T-helper 2 cell treated with Interferon-gamma antibody and Interleukin-4, amounts not matched to agents 5 μg/mL and 100 μg/mL, for 36 hours (primary cell): ENCODE data around the gene MS4A1.
"Not testable (repeated sequence)": the region's sequence is repeated elsewhere in the genome, so short reads cannot be mapped to it uniquely, and the experiment has no call there.

Experiments used
- DNase-seq: peaks from one replicate; pipeline ENCODE4 v3.0.0; 2021; ENCODE audit warnings: low spot score
- H3K27ac Mint-ChIP-seq: one replicate; pipeline ENCODE4 v1.8.0; 2021; ENCODE audit warnings: mild to moderate bottlenecking, mixed read lengths
- H3K27me3 Mint-ChIP-seq: one replicate; pipeline ENCODE4 v1.8.0; 2021; ENCODE audit warnings: low read depth, mixed read lengths
- H3K36me3 Mint-ChIP-seq: one replicate; pipeline ENCODE4 v1.8.0; 2021; ENCODE audit warnings: low read depth, mixed read lengths
- H3K4me1 Mint-ChIP-seq: one replicate; pipeline ENCODE4 v1.8.0; 2021; ENCODE audit warnings: low read depth, mixed read lengths
- H3K4me3 Mint-ChIP-seq: one replicate; pipeline ENCODE4 v1.8.0; 2022; ENCODE audit warnings: mild to moderate bottlenecking, moderate library complexity, mixed read lengths
- H3K9me3 Mint-ChIP-seq: one replicate; pipeline ENCODE4 v1.8.0; 2021; ENCODE audit warnings: mixed read lengths

MS4A1 gene

DNA sequence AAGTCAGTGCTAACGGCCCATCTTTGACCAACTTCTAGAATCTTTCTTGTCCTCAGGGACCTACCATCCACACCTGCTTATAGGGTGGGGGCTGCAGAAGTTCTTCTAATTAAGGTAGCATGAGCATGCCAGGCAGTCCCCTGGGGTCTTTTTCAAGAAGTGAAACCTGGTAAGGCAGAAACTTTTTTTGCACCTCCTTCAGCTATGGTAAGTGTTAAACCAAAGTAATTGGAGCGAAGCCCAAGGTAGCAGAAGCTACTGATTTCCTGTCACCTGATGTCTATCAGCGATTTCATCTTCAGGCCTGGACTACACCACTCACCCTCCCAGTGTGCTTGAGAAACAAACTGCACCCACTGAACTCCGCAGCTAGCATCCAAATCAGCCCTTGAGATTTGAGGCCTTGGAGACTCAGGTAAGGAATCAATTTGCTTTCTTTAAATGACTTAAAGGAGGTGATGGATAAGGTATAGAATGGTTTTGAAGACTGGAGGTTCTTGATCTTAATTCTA, at the start of gene MS4A1:
Gene MS4A1 (plus strand): TSS at position 317 of the 512 bp plus-strand sequence. CDS start 6,528 bp downstream, outside the sequence.
- Mint-ChIP-seq H3K4me3 (no peak within 1 kb of the TSS), H3K4me1 (peaks cover 2% of the 10 kb centered on the region), H3K27ac (no peak within 1 kb of the TSS)

DNA sequence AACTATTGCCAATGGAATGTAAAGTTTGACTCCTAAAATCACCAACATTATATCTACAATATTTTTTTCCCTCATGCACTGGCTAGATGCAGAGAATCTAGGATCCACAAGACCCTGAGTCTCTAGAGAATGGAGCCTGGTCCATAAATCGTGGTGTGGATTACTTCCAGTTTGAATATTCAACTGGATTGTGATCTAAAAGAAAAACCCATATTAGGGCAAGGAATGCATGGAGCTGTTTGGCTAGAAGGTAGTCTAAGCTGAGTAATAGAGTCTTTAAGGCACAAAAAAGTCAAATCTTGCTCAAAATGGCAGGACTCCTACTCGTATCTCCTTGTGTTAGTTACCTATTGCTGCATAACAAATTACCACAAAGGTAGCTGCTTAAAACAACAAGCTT, 35.6 kb upstream of the MS4A1 start:
- Mint-ChIP-seq H3K27ac (no peak overlapping the region), H3K4me1 (no peaks in the 10 kb centered on the region), H3K27me3 (peaks cover 6% of the 10 kb centered on the region), H3K4me3 (no peak overlapping the region), H3K9me3 (no peaks in the 10 kb centered on the region), H3K36me3 (no peaks in the 10 kb centered on the region)
- DNase-seq, result no peak

More for the DNA sequence above, at the start of gene MS4A1:
- H3K27me3 Mint-ChIP-seq, result peaks cover 18% of the 10 kb centered on the region
- no peaks in the 10 kb centered on the region for H3K36me3 Mint-ChIP-seq
- no peaks in the 10 kb centered on the region for H3K9me3 Mint-ChIP-seq
- no peak for DNase-seq

DNA sequence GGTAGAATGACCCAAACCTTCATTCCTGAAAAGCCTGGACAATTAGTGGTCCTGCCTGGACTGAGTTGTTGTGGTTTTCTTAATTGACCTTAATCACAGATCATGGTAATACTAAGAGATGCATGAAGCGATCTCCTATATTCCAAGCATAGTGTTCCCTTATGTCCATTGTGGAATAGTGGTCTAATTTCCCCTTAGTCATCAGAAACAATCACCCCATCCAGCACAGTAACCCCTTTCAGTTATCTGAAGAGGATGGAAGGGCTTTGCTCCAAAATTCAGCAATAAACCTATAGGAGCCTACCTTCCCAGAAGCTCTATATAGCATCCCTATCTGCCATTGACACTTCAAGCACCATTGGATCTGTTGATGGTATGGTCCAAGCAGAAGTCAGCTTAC, 33.0 kb upstream of the MS4A1 start:
- Mint-ChIP-seq H3K4me1 (no peaks in the 10 kb centered on the region), H3K27ac (no peak overlapping the region), H3K36me3 (no peaks in the 10 kb centered on the region), H3K27me3 (peaks cover 8% of the 10 kb centered on the region), H3K4me3 (no peak overlapping the region), H3K9me3 (no peaks in the 10 kb centered on the region)
- no peak for DNase-seq

DNA sequence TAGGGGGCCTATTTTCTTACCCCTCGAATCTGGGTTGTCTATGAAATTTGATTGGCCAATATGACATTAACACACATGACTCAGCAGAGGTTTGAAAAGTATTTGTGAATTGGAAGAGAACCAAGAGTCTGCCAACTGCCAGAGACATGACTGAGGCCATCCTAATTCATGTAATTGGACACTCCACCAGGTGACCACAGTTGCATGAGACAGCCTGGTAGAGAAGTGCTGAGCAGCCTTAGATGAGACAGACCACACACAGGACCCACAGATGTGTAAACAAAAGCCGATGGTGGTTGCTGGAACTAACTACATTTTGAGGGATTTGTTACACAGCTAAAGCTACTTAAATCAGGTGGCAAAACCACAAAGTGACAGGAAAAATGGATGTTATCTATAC, 27.1 kb upstream of the MS4A1 start:
- H3K4me1 Mint-ChIP-seq, result no peaks in the 10 kb centered on the region
- no peak for DNase-seq
- H3K4me3 Mint-ChIP-seq, result no peak overlapping the region
- H3K27me3 Mint-ChIP-seq, result peaks cover 28% of the 10 kb centered on the region
- H3K27ac Mint-ChIP-seq, result no peak overlapping the region
- no peaks in the 10 kb centered on the region for H3K9me3 Mint-ChIP-seq
- no peaks in the 10 kb centered on the region for H3K36me3 Mint-ChIP-seq

DNA sequence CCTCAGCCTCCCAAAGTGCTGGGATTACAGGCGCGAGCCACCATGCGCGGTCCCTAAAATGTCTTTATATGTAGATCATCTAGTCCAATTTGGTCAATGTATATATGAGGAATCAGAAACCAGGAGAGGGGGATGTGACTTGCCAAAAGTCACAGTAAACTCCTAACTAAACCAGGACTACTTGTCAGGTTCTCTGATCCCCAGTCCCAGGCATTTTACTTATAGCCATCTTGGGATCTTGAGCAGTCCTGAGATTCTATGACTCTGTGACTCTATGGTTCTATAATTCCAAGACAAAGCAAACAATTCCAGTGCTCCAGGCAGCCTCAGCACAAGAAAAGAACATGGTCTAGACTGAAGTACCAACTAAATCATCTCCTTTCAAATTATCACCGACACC, 26.4 kb upstream of the MS4A1 start, which contains the start of gene MS4A5:
Gene MS4A5 (plus strand): TSS at position 301 of the 400 bp plus-strand sequence. CDS start 103 bp downstream, outside the sequence.
- no peak within 1 kb of the TSS for H3K27ac Mint-ChIP-seq
- H3K36me3 Mint-ChIP-seq, result no peaks in the 10 kb centered on the region
- H3K4me1 Mint-ChIP-seq, result no peaks in the 10 kb centered on the region
- H3K9me3 Mint-ChIP-seq, result no peaks in the 10 kb centered on the region
- DNase-seq, result no peak
- peaks cover 34% of the 10 kb centered on the region for H3K27me3 Mint-ChIP-seq
- H3K4me3 Mint-ChIP-seq, result no peak within 1 kb of the TSS

DNA sequence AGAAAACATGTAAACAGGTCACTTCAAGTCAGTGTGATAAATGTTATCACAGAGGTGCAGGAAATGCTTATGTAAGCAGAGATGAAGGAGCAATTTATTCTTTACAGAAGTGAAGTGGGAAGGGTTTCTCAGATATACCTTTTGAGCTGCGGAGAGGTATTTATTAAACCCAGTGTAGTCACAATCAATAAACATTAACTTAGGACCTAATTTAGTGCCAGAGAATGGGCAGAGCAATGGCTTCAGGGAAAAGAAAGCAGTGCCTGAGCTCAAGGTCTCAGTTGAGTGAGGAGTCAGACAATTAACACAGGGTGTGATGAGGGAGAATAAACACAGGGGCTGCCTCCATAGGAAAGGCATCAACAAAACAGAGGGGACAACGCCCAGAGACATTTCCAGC, 24.4 kb upstream of the MS4A1 start:
- DNase-seq, result no peak
- Mint-ChIP-seq H3K4me3 (no peak overlapping the region), H3K27me3 (peaks cover 29% of the 10 kb centered on the region), H3K4me1 (no peaks in the 10 kb centered on the region), H3K9me3 (no peaks in the 10 kb centered on the region), H3K27ac (no peak overlapping the region), H3K36me3 (no peaks in the 10 kb centered on the region)

DNA sequence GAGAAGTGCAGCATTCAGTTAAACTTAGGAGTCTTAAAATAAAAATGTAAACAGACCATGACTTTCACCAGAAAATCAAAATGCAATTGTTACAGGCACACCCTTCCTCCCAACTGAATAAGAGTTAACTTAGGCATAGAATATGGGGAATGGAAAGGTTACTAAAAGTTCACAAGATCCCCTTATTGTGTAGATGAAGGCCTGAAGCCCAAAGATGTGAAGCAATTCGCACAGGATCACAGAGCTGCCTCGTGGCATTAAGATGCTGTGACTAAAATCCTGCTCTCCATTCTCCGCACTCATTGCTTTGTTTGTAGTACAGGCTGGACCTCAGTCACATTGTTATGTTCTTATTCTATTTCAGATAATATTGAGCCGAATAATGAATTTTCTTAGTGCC, 22.2 kb upstream of the MS4A1 start:
- H3K4me3 Mint-ChIP-seq, result no peak overlapping the region
- H3K36me3 Mint-ChIP-seq, result no peaks in the 10 kb centered on the region
- H3K27me3 Mint-ChIP-seq, result peaks cover 25% of the 10 kb centered on the region
- no peak overlapping the region for H3K27ac Mint-ChIP-seq
- H3K9me3 Mint-ChIP-seq, result no peaks in the 10 kb centered on the region
- DNase-seq, result no peak
- H3K4me1 Mint-ChIP-seq, result no peaks in the 10 kb centered on the region

DNA sequence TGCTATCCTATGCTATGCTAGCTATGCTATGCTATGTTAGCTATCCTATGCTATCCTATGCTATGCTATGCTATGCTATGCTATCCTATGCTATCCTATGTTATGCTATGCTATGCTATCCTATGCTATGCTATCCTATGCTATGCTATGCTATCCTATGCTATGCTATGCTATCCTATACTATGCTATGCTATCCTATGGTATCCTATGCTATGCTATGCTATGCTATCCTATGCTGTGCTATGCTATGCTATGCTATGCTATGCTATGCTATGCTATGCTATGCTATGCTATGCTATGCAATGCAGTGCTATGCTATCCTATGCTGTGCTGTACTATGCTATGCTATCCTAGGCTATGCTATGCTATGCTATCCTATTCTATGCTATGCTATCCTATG, 8.6 kb upstream of the MS4A1 start:
- no peaks in the 10 kb centered on the region for H3K36me3 Mint-ChIP-seq

DNA sequence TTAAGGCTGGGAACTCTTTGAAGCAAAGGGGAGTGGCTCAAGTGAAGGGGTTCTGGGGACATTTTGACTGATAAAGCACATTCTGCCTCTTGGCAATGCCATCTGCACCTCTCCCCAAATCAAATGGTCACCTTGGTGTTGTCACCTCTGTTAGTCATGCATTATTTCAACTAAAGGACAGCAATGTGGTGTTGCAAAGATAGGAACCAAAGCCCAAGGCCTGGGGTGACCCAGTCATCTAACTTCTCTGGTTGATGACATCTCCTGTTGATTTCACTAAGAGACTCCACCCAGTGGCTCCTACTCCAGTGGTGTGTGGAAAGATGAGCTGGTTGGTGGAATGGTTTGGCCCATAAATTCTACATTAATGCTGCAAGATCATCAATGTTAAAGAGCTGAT, 7.8 kb upstream of the MS4A1 start:
- no peak overlapping the region for H3K27ac Mint-ChIP-seq
- H3K36me3 Mint-ChIP-seq, result no peaks in the 10 kb centered on the region
- no peaks in the 10 kb centered on the region for H3K9me3 Mint-ChIP-seq
- peaks cover 17% of the 10 kb centered on the region for H3K4me1 Mint-ChIP-seq
- H3K27me3 Mint-ChIP-seq, result peaks cover 7% of the 10 kb centered on the region
- no peak for DNase-seq
- H3K4me3 Mint-ChIP-seq, result no peak overlapping the region

More for the DNA sequence above, 8.6 kb upstream of the MS4A1 start:
- peaks cover 8% of the 10 kb centered on the region for H3K27me3 Mint-ChIP-seq
- peak overlapping the region; percentile 26 for H3K4me3 Mint-ChIP-seq
- H3K27ac Mint-ChIP-seq, result no peak overlapping the region
- no peak for DNase-seq
- H3K4me1 Mint-ChIP-seq, result peaks cover 19% of the 10 kb centered on the region
- H3K9me3 Mint-ChIP-seq, result no peaks in the 10 kb centered on the region

DNA sequence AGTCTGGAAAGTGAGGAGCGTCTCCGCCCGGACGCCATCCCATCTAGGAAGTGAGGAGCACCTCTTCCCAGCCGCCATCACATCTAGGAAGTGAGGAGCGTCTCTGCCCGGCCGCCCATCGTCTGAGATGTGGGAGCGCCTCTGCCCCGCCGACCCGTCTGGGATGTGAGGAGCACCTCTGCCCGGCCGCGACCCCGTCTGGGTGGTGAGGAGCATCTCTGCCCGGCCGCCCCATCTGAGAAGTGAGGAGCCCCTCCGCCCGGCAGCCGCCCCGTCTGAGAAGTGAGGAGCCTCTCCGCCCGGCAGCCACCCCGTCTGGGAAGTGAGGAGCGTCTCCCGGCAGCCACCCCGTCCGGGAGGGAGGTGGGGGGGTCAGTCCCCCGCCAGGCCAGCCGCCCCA, 4.5 kb upstream of the MS4A1 start:
- H3K9me3 Mint-ChIP-seq, H3K27ac Mint-ChIP-seq, H3K36me3 Mint-ChIP-seq, H3K4me3 Mint-ChIP-seq, DNase-seq: not testable (repeated sequence)
- peaks cover 14% of the 10 kb centered on the region for H3K27me3 Mint-ChIP-seq
- peaks cover 14% of the 10 kb centered on the region for H3K4me1 Mint-ChIP-seq

DNA sequence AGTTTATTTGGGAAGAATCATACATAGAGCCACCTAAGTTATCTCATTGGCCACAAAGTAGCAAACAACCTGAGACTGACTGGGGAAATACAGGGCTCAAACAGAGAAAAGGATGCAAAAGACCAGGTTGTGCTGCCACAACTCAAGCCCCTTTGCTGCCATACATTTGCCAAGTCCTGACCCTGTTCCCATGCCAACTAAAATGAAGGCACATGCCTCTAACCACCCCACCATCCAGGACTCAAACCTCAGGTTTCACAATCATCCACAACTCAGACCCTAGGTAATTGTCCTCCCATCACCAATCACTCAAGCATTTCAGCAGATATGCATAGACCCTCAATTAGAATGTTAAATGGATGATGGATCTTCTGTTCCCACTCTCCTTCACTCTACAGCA, 1.4 kb upstream of the MS4A1 start:
- Mint-ChIP-seq H3K4me1 (peaks cover 2% of the 10 kb centered on the region), H3K27ac (no peak overlapping the region), H3K36me3 (no peaks in the 10 kb centered on the region), H3K4me3 (no peak overlapping the region), H3K9me3 (no peaks in the 10 kb centered on the region), H3K27me3 (peaks cover 21% of the 10 kb centered on the region)
- no peak for DNase-seq

DNA sequence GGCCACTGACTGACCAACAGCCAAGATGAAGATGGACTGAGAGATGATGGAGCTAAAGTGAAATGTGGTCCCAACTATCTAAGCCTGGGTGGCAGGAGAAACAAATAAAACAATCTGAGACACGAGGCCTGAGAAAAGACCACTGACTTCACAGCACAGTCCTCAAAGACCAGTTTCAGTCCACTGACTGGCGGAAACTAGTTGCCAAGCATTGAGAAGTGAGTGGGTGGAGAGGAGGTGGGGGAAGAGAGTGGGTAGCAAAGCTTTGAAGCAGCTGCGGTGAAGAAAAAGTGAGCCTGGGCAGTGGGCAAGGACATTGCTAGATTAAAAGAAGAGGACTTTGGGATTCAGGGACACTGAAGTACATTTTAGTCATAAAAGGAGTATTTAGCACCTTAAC, 1.9 kb downstream of the MS4A1 start:
- H3K27me3 Mint-ChIP-seq, result peaks cover 20% of the 10 kb centered on the region
- no peak overlapping the region for H3K27ac Mint-ChIP-seq
- peaks cover 2% of the 10 kb centered on the region for H3K4me1 Mint-ChIP-seq
- no peaks in the 10 kb centered on the region for H3K9me3 Mint-ChIP-seq
- no peaks in the 10 kb centered on the region for H3K36me3 Mint-ChIP-seq
- DNase-seq, result no peak
- no peak overlapping the region for H3K4me3 Mint-ChIP-seq

DNA sequence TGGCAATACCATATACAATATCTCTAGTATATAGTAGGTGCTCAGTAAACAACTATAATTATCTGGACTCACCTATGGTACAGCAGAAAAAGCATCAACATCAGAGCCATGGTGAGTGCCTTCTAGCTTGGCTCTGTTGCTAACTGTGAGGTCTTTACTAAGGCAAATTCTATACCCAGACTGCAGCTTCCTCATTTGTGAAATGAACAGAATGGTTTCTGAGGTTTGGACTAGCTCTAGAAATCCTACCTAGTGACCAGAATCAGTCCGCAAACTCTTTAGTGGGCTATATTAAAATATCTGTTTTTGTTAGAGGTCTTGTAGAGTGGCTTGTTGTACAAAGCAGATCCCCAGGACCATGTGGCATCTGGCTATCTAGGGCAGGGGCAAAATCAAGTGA, 3.7 kb downstream of the MS4A1 start:
- H3K36me3 Mint-ChIP-seq, result no peaks in the 10 kb centered on the region
- no peak overlapping the region for H3K27ac Mint-ChIP-seq
- peaks cover 16% of the 10 kb centered on the region for H3K27me3 Mint-ChIP-seq
- H3K9me3 Mint-ChIP-seq, result no peaks in the 10 kb centered on the region
- no peak overlapping the region for H3K4me3 Mint-ChIP-seq
- H3K4me1 Mint-ChIP-seq, result peaks cover 2% of the 10 kb centered on the region
- DNase-seq, result no peak

DNA sequence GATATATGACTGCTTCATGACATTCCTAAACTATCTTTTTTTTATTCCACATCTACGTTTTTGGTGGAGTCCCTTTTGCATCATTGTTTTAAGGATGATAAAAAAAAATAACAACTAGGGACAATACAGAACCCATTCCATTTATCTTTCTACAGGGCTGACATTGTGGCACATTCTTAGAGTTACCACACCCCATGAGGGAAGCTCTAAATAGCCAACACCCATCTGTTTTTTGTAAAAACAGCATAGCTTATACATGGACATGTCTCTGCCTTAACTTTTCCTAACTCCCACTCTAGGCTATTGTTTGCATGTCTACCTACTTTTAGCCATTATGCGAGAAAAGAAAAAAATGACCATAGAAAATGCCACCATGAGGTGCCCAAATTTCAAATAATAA, 13.2 kb downstream of the MS4A1 start:
- H3K4me3 Mint-ChIP-seq, result no peak overlapping the region
- no peak for DNase-seq
- no peaks in the 10 kb centered on the region for H3K9me3 Mint-ChIP-seq
- H3K4me1 Mint-ChIP-seq, result no peaks in the 10 kb centered on the region
- H3K27ac Mint-ChIP-seq, result no peak overlapping the region
- peaks cover 19% of the 10 kb centered on the region for H3K27me3 Mint-ChIP-seq
- no peaks in the 10 kb centered on the region for H3K36me3 Mint-ChIP-seq

DNA sequence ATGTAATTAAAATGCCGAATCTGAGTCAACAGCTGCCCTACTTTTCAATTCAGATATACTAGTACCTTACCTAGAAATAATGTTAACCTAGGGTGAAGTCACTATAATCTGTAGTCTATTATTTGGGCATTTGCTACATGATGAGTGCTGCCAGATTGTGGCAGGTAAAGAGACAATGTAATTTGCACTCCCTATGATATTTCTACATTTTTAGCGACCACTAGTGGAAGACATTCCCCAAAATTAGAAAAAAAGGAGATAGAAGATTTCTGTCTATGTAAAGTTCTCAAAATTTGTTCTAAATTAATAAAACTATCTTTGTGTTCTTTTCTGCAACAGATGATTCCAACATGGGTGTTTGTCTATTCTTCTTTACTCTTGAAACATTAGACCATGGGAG, 14.1 kb downstream of the MS4A1 start:
- Mint-ChIP-seq H3K36me3 (no peaks in the 10 kb centered on the region), H3K27ac (no peak overlapping the region), H3K27me3 (peaks cover 19% of the 10 kb centered on the region), H3K4me1 (no peaks in the 10 kb centered on the region), H3K4me3 (no peak overlapping the region), H3K9me3 (no peaks in the 10 kb centered on the region)
- DNase-seq, result no peak
